ENCODE results near the gene LINGO4.
"Not testable (repeated sequence)": the region's sequence is repeated elsewhere in the genome, so short reads cannot be mapped to it uniquely, and the experiment has no call there.

LINGO4 gene

DNA sequence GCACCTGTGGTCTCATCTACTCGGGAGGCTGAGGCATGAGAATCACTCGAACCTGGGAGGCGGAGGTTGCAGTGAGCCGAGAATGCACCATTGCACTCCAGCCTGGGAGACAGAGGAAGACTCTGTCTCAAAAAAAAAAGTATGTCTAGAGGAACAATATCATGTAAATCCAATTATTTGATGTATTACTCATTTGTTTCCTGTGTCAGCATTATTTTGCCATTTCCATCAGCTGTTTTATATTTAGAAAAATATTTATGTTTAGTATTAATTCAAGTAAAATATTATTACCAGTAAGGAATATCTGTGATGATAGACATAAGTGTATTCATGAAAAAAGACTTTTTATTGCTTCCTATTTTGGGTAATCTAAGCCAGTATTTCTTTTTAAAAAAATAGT, 27.9 kb downstream of the LINGO4 start:
- DNase-seq, result no peak

GRCh38 chr1:151776665-151777062, 28.6 kb downstream of the LINGO4 start:
- DNase-seq, result no peak

GRCh38 chr1:151775894-151776664, 29.1 kb downstream of the LINGO4 start:
- DNase-seq, result no peak

DNA sequence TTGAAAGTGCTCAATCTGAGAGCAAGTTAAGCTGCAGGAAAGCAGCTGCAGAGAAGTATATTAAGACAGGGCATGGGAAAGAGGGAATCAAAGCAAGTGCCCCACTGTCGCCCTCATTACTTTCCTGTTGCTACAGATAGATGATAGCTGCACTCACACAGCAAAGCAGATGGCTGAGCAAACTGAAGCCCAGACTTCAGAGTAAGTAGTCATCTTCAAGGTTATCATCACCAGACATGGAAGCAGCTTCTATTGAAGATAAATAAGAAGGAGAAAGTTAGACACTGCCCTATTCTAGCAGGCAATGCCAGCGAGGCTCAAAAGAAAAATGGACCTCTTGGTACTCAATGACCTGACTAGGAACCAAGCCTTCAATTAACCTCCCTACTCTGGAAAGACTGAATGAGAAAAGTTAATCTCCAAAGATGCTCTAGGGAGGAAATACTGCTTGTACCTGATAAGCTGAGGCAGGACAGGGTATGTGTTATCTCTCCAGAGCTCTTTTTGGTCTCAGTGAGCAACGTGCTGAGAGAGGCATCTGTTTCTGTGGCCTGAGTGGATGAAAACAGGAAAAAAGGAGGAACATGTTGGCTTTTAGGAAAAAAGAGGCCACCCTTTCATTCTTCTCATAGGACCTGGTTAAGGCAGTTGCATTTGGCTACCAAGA, 30.8 kb downstream of the LINGO4 start:
- DNase-seq, result no peak

DNA sequence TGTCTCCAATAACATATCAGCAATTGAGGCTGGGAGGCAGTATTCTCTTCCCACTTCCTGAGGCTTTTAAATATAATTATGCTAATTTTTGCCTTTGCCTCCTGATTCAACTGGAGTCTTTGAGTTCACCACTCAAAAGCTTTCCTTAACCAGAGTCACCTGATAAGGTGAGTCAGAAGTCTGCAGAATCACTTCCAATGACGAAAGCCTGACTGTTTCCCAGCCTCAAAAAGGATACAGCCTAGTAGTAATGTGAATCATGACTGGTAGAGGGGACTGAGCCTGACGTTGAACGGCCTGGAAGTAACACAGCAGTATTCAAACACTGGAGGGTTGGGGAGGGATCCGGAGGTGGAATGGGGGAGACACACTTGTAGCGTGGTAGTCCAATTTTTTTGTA, 31.5 kb downstream of the LINGO4 start:
- DNase-seq, result no peak

DNA sequence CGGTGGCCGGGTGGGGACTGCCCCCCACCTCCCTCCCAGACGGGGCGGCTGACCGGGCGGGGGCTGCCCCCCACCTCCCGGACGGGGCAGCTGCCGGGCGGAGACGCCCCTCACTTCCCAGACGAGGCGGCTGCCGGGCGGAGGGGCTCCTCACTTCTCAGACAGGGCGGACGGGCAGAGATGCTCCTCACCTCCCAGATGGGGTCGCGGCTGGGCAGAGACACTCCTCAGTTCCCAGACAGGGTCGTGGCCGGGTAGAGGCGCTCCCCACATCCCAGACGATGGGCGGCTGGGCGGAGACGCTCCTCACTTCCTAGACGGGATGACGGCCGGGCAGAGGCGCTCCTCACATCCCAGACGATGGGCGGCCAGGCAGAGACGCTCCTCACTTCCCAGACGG, 35.9 kb downstream of the LINGO4 start:
- DNase-seq, result not testable (repeated sequence)

GRCh38 chr1:151768351-151769066, 36.7 kb downstream of the LINGO4 start:
- not testable (repeated sequence) for DNase-seq

- DNase-seq, result no peak
Measured at GRCh38 chr1:151763990-151764389, 41.2 kb downstream of the LINGO4 start.

DNA sequence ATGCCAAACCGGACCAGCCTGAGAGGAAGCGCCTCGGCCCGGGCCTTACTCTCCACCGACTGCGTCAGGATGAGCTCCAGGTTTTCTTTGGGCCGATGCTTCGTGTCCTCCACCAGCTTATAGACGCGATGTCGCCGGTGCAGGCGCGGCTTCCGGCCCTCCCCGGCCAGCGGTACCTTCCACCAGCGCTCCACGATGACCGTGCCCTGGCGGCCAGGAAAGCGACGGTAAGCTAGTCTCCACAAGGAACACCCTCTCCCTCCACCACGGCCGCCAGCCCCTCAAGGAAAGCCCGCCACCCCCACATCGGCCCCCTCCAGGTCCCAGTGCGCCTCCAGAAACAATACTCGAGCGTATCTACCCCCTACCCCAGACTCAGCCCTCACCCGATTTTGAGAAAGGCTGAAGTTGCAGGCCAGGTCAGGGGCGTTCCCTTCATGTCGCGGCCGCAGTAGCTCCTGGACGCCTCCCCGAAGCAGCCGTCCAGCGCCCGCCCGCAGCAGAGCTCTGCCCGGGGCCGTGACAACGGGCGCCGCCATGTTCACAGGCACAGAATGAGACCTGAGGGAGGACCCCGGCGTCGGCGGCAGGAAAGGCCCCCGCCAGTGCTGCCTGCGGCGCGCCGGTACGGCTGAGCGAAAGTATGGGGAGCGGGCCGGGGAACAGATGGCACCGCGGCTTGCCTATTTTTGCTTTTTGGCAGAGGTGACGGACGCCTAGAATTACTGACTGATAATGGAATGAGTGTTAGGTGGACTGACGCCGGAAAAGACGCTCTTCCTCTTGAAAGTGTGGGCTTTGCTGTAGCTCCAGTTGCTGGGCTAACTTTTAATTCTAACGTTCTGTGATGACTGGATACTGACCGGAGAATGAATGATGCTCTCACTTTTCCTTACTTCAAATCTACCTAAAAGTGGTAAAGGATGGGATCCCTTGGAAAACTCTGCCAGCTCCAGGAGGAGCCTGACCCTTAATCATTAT, 42.0 kb downstream of the LINGO4 start, which contains the start of gene MRPL9:
MRPL9 (minus strand) TSS at position 556 of the 981 bp plus-strand sequence; CDS start at position 539, 17 bp downstream.
- DNase-seq, result peak; percentile 88

GRCh38 chr1:151760597-151761385, 44.4 kb downstream of the LINGO4 start:
- DNase-seq, result no peak

- DNase-seq, result no peak
Measured at GRCh38 chr1:151759241-151759640, 46.0 kb downstream of the LINGO4 start.

DNA sequence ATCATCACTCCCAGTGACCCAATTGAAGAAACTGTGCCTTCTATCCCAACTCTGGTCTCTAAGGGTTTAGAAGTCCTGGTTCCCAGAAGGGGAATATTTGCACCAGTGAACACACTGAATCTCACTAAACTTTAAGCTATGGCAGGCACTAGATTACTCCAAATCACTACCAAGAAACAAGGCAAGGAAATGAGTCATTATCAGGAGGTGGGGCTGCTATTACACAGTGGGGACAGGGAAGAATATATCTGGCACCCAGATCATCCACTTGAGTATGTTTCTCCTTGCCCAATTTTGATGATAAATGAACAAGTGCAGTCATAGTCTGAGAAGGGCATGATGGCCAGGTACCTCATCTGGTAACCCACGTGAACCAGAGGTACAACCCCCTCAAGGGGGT, 48.9 kb downstream of the LINGO4 start:
- DNase-seq, result no peak

Data from activated naive CD4-positive, alpha-beta T cell treated with anti-CD3 and anti-CD28 coated beads, Interleukin-2, amount 50 U/mL, for 16 hours (primary cell).